HG03460 (cell line): Measurements from ENCODE around the gene CBX7.

ENCODE experiments used
- ATAC-seq: cut with Tn5 transposase; IDR thresholded peaks from one replicate; pipeline ENCODE4 v1.9.1; 2021; ENCODE audit not compliant: unreplicated experiment

CBX7 gene

DNA sequence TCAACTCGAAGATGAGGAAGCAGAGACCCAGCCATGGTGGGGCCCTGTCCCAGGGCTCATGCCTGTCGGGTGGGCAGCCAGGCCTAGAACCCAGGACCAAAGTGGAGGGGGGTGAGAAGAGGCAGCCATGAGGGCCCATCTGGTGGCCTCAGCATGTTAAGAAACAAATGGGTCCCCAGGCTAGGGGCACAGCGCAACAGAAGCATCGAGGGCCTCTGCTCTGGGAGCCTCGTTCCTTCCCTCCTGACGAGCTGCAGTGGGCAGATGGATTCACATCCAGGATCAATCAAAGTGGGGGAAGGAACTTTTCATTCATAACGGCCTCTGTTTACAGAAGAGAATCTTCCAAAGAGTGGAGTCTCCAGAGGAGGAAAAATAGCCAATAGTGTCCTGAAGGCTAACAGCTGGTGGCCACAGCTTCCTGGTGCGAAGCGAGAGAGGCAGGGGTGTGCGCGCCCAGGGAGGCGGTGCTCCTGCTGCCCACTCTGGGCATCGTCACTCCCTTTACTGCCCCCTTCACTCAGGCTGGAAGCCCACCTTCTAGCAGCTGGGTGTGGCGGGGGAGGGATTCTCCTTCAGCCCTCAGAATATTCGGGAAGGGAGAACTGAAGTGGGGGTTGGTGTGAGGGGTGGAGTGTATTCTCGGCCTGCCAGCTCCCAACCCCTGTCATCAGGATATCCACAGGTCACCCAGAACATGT, 4.3 kb downstream of the CBX7 start:
- no peak for ATAC-seq

DNA sequence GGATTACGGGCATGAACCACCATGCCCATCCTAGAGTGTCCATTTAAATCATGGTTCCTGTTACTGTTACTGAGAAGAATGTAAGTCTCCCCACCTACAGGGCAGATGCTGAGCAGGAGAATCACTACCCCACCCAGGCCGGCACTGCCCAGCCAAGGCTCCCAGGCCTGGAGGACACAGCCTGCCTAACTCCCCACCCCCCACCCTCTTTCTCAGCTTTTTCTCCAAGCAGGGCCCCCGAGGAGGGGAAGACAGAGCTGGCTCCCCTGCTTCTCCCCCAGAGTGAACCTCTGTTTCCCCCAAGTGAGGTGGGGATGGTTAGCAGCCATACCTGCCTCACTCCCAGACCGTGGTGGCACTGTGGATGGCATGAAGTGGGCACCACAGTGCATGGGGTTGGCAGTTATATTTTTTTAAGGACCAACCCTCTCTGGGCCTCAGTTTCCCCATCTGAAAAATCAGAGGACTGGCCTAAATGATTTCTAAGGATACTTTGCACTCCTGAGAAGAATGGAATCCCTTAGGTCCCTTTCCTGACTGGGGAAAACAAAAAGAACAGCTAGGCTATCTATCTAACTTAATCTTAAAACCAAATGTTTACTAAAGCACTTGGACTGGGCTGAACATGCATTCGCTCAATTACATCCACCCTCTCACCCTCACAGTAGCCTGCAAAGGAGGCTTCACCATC, 5.0 kb downstream of the CBX7 start:
- ATAC-seq: no peak

DNA sequence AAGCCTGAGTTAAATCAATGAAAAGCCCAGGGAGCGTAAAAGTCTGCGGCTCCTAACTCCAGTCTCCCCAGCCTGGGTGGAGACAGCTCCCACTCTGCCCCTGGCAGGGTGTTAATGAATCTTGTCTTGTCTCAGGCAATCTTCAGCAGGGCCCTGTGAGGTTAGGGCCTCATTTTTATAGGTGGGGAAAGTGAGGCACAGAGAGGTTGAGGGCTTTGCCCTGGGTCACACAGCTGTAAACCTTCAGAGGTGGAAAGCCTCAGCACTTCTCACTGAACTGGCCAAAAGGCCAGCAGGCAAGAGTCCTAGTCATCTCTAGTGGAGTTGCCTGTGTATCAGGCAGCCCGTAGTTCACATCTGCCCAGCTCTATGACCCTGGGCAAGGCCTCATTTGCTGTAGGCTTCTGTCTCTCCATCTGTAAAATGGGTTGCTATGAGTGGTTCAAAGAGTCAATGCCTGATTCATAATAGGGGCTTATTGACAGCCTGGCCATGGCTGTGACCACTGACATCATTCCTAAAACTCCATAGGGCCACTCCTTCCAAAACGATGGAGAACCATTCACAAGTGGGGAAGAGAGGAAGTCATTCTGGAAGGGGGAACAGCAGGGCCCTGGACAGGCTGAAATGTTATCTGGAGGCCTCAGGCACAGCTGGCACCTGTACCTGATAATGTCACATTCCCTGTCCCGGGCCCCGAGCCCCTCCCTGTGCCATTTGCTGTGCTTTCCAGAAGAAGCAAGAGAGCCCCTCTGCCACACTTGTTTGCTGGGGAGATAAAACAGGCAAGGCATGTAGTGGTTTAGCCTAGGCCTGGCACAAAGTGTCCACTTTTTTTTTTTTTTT, 6.0 kb downstream of the CBX7 start:
- ATAC-seq: no peak

DNA sequence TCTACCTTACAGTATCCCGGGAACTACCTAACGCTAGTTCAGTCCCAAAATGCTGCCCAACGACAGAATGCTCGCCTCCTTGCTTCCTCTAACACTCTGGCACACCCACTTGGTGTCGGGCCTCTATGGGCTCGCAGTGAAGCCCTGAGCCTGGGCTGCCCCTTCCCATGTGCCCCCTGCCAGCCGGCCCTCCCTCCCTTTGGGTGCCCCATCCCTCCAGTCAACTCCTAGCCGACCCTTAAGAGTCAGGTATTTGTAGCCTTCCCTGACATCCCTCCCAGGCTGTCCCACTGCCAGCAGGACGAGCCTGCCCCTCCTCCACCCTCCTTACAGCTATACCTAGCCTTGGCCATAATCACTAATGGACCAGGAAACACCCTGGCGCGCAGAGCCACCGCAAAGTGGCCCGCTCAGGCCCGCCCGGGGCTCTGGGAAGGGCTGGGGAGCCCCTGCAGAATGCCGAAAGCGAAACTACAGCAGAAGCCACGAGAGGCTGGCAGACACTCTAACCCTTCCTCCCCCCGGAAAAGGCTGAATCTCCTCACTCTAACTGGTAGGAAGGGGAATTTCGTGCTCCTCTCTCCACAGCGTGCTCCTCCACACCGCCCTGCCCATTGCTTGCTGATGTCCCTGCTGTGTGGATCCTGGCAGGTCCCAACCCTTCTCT, 8.2 kb downstream of the CBX7 start:
- peak; percentile 40 for ATAC-seq

DNA sequence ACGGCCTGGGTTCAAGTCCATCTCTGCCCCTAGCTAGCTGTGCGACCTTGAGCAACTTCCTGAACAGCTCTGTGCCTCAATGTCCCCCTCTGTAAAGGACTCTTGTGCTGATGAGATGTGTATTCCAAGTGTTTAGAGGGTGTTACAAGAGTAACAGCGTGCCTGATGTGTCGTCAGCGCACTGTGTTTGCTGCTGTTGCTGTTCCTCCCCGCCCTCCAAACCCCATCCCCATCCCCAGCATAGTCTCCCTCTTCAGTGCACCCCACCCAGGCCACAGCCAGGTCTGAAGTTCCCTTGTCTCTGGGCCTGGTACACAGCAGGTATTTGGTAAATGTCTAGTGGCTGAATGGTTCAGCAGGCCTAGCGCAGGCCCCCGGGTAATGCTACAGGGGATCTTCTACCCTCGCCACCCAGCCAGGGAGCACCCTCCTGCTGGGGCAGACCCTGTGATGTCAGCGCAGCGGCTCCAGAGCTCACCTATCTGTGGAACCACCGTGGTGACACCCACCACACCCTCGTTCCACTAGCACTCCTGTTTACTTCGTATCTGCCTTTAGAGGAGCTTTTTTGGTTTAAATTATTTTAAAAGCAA, 10.3 kb downstream of the CBX7 start:
- no peak for ATAC-seq

DNA sequence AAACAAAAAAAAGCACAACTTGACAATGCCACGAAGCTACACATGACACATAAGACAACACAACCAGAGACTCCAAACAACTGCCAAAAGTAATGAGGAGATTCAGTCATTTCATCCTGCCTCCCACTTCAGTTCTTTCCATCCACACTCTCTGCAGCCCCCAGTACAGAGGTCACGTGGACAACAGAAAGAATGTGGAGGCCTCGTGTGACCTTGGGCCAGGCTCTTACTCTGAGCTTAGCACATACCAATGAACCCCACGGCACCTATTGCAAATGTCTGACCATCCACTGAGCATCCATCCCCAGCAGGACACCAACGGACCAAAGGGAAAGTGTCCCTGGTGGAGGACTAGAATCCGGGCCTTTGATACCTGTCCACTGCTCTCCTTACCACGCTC, 12.5 kb downstream of the CBX7 start:
- ATAC-seq: no peak

DNA sequence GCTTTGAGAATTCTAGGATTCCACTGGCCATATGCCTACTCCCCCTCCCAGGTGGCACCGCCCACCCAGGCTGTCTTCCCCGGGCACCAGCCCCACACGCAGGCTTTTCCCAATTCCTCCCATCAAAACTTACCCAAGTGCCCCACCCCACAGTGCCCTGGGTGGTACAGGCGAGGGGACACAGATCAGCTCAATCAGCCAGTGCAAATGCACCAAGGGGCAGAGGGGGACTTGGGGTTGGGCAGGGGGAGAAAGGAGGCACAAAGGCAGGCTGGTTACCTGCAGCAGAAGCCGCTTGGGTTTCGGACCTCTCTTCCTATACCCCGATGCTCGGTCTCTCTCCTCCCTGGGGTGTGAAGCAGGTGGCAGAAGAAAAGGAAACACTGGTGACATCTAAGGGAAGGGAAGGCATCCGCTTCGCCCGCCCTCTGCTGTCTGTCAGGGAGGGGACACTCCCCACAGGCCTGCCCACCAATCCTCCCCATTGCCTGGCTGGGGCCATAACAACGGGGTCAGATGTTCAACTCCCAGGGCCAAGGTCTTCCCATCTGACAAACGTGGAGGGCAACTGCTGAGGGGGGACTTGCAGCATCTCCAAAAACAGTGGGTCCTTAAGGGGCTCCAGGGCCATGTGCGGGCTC, 14.0 kb downstream of the CBX7 start:
- ATAC-seq: no peak

DNA sequence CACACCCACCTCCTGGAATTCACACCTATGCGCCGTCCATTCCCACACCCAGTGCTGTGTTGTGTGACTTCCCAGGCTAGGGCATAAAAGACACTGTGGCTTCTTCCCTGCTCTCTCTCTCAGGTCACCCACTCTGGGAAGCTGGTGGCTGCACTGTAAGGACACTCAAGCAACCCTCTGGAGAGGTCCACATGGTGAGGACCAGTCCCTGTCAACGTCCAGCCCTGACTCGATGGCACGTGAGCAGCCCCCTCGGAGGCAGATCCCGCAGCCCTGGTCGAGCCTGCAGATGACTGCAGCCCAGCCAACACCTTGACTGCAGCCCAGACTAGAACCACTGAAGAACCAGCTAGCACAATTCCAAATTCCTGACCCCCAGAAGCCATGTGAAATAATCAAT, 16.2 kb downstream of the CBX7 start:
- ATAC-seq: no peak

DNA sequence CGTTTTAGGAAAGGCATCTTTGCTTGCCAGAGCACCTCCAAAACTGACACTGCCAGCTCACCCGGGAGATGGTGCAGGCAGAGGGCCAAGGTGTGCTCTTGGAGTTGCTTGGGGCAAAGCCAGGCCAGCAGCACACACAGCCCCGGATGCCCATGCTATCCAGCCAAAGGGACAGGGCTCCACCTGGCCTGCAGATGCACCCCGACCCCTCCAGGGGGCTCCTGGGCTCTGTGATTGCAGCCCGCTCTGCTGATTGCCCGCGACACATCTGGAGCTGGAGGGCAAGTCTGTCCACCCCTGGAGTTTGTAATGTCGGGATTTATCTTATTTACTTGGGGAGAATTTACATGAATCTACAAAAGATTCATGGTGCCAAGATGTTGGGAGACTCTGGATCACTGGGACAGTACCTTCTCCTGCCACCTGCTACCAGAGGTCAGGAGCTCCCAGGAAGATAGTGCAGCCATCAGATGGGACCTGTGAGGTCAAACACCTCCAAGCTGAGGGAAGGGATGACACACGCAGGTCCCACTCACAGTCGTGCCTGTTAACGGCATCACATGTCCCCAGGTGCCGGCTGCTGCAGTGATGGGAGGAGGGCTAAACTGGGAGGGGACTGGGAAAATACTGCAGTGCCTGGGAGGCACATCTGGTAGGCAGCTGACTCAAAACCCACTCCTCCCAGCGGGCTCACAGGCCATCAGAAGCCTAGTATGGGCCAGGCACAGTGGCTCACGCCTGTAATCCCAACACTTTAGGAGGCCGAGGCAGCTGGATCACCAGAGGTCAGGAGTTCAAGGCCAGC, 17.2 kb downstream of the CBX7 start:
- no peak for ATAC-seq

DNA sequence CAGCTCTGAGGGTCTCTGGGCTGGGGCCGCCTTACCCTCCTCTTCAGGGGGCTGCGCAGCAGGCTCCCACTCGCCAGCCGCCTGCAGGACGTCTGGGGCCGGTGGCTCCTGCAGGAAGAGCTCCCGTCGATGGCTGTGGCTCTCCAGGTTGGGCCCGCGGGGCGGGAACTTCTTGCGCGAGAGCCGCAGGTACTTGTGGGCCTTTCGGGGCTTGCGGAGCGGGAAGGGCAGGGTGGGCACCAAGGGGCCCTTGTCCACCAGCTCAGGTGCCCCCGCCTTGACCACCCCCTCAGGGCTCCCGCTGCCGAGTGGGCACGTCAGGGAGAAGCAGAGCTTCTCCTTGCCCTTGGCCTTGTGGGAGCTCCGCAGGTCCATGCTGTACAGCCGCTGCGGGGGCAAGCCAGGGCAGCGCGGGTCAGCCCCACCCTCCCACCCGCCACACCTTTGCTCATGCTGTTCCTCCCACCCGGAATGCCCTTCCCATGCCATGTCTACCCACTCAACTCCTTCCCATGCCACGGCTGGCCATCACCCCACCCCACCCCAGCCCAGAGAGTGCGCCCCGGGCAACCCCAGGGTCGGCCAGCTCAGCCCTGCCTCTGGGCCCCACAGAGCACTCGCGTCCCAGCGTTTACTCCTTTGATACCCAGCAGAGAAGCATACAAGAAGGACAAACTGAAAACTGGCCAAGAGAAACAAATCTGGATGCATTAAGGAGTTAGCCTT, 18.0 kb downstream of the CBX7 start:
- ATAC-seq: no peak

DNA sequence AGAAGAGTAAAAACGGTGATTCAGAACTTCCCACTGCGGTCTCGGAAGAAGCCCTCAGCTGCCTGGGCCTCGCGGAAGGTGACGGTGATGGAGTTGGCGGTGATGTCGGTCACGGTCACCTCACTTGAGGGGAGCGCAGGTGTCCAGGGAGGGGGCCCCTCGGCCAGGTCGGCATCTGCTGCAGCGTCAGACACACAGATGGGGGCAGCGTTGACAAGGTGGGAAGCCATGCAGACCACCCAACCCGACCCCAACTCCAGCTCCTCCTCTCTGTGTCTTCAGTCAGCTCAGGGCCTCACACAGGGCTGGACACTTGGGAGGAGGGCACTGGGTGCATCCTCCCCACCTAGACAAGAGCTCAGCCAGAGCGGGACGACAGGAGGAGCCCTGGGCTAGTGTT, 18.6 kb downstream of the CBX7 start:
- ATAC-seq: no peak

DNA sequence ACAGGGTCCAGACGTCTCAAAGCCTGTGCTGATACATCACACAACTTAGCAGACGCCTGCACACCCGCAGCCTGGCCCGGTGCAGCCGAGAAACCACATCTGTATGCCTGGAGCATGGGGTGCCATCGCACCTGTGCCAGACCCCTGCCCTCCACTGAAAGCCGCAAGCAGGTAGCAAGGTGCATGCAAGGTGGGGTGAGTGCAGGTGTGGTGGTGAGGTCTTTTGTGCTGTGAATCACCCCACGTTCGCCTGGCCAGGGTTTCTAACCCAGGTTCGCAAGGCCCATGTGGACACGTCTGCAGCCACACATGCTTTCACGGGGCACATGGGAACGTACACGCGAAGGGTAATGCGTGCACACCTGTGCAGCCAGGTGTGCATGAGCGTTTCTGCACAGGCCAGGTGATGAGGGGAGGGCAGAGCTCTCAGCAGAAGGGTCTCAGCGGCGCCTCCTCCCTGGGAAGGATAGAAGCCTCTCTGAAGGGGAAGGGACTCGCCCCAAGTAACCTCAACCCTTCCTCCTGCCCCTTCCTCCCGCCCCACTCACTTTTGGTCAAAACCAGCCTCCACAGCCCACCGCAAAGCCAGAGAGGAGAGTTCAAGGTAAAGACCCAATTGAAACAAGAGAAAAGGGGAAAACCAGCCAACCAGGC, 19.5 kb downstream of the CBX7 start:
- ATAC-seq: no peak

DNA sequence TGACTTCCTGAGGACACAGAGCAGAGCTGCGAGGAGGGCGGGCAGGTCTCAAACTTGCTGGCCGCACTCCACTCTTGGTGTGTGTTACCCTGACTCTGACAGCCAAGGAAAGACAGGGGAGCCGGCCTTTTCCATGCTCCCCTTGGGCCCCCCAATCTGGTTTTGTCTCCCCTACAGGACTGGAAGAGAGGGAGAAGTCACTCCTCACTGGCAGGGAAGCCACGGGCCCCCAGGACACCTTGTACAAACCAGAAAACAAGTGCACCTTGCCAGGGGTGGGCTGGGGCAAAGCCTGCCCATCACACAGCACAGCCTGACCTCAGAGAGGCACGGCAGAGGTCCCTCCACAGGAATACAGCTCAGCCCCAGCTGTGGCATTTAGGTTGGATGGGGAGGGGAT, 20.2 kb downstream of the CBX7 start:
- ATAC-seq: no peak

DNA sequence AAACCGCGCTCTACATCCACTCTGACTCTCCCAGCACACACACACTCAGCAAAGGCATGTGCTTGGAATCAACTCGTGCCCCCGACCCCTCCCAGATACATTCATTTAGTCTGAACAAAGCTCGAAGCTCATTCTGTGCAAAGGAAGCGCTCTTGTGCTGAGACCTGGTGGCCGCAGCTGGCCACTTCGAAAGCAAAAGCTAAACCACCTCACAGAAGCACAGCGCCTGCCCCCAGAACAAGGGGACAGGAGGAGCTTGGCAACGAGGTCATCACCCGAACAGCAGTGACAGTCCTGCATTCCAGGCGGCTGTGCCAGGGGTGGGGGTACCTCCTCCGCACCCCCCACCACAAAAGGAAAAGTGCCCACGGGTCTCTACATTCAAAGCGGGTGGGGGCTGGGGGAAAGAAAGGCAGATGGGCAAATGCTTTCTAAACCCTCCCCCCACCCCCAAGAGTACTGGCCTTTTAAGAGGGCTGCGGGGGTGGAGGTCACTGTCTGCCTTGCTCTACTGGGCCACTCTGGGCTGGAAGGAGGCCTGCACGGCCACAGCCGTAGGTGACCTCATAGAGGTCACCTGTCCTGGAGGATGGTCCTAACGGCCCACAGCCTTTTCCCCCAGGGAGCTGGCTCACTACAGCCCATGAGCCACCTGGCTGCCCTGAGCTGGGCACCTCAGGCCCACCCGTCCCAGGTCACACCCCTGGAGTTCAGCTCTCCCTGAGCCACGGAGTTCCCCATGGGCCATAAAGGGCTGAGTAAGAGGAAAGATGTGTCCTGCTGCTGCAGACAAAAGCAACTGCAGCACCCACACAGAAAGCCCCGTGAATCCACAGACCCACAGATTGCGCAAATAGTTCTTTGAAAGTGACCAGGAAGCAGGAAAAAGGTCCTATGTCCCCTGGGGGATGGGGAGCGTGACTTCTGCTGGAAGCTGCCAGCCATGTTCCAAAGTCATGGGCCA, 21.3 kb downstream of the CBX7 start:
- ATAC-seq: no peak

DNA sequence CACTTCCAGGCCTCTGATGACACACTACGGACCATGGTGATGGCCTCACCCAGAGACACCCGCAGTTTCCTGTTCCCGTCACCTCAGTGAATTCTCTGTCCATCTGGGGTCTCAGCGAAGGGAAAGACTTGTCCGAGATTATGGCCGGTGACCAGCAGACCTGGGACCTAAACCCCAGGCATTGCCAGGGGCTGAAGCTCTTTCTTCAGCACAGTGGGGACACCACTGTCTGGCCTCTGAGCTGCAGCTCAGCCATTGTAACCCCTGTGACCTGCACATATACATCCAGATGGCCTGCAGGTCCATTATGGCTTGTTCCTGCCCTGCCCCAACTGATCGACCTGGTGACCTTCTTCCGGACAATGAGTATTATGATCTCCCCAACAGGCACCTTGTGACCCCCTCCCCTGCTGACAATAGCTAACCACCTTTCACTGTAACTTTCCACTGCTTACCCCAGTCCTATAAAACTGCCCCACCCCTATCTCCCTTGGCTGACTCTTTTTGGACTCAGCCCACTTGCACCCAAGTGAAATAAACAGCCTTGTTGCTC, 22.3 kb downstream of the CBX7 start:
- no peak for ATAC-seq

DNA sequence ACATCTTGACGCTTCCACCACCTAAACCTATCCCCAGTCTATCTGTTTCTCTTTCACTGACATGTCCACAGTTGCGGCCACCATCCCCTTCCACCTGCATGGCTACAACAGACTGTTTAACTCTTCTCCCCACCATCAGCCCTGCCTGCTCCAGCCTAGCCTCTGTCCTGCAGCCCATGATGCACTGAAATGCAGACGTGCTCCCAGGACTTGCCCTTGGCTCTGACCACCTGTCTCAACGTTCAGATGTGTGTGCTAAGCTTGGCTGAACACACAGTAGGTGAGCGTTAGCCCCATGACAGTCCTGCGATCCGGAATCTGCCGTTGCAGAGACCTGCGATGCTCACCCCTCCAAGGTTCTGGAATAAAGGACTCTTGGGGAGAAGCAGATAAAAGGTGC, 22.7 kb downstream of the CBX7 start:
- no peak for ATAC-seq

DNA sequence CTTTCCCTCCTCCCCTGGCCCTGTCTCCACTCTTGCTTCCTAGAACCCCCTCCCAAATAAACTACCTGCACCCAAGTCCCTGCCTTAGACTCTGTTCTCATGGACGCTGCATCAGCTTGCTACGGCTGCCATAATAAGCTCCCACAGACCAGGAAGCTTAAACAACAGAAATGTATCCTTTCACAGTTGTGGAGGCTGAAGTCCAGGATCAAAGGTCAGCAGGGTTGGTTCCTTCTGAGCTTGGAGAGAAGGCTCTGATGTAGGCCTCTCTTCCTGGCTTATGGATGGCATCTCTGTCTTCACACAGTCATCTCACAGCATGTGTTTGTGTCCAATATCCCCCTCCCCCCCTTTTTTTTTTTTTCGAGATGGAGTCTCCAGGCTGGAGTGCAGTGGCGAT, 23.4 kb downstream of the CBX7 start:
- no peak for ATAC-seq
